Kidney epithelial cell (primary cell): ENCODE results near the gene TXNL4B. TPM values are rescaled to one million over a fixed set of nuclear protein-coding genes. Genes with fewer than 3 reads are reported as not detected.

ENCODE experiments used
- DNase-seq: peaks from one replicate; pipeline ENCODE4 v3.0.0-alpha.2; 2010; ENCODE audit warnings: low read depth
- H3K27me3 ChIP-seq: 2 replicates; pipeline ENCODE4 v1.6.0; 2011; ENCODE audit warnings: low read length; ENCODE audit not compliant: control insufficient read depth, insufficient read depth
- H3K36me3 ChIP-seq: 2 replicates; pipeline ENCODE4 v1.5.1; 2011; ENCODE audit warnings: low read length; ENCODE audit not compliant: control insufficient read depth, insufficient read depth
- H3K4me3 ChIP-seq: 2 replicates; pipeline ENCODE4 v1.5.1; 2011; ENCODE audit warnings: low read depth, mild to moderate bottlenecking, control low read depth, low read length
- CTCF ChIP-seq: IDR thresholded peaks from 2 replicates; pipeline ENCODE4 v1.5.1; 2011; ENCODE audit warnings: mild to moderate bottlenecking, moderate library complexity, low read length, control low read depth, inconsistent platforms; ENCODE audit not compliant: insufficient read depth, poor library complexity, severe bottlenecking
- total RNA-seq: library from RNA; depleted of rRNA; stranded (reverse); fragments of >200 nt; gene quantifications from 2 replicates; pipeline ENCODE4 v1.2.3, GENCODE V29; 2015

The TXNL4B gene
- total RNA-seq, 1 donor from 2014 or later: 11.7 TPM

- no peak for TF ChIP-seq CTCF
- H3K36me3 ChIP-seq: no peaks in the 10 kb centered on the region
- H3K4me3 ChIP-seq: no peak overlapping the region
- H3K27me3 ChIP-seq: peaks cover 1% of the 10 kb centered on the region
- DNase-seq: no peak
Observed at GRCh38 chr16:72050769-72051464, 42.5 kb downstream of the TXNL4B start.

- no peaks in the 10 kb centered on the region for H3K27me3 ChIP-seq
- no peak overlapping the region for H3K4me3 ChIP-seq
- no peaks in the 10 kb centered on the region for H3K36me3 ChIP-seq
- no peak for DNase-seq
- no peak for TF ChIP-seq CTCF
Observed at GRCh38 chr16:72049110-72049509, 44.3 kb downstream of the TXNL4B start.

GRCh38 chr16:72044825-72045359 is 48.5 kb downstream of the TXNL4B start:
- H3K27me3 ChIP-seq: no peaks in the 10 kb centered on the region
- TF ChIP-seq CTCF: no peak
- DNase-seq: no peak
- no peak overlapping the region for H3K4me3 ChIP-seq
- H3K36me3 ChIP-seq: no peaks in the 10 kb centered on the region

- Histone ChIP-seq H3K36me3 (no peaks in the 10 kb centered on the region), H3K4me3 (no peak overlapping the region), H3K27me3 (no peaks in the 10 kb centered on the region)
- no peak for TF ChIP-seq CTCF
- no peak for DNase-seq
Observed at GRCh38 chr16:72044296-72044695, 49.1 kb downstream of the TXNL4B start.

- H3K36me3 ChIP-seq: no peaks in the 10 kb centered on the region
- DNase-seq: no peak
- H3K4me3 ChIP-seq: no peak overlapping the region
- H3K27me3 ChIP-seq: no peaks in the 10 kb centered on the region
- TF ChIP-seq CTCF: no peak
Observed at GRCh38 chr16:72043539-72043938, 49.9 kb downstream of the TXNL4B start.

GRCh38 chr16:72043058-72043457 is 50.4 kb downstream of the TXNL4B start:
- no peak overlapping the region for H3K4me3 ChIP-seq
- no peak for DNase-seq
- no peaks in the 10 kb centered on the region for H3K36me3 ChIP-seq
- TF ChIP-seq CTCF: no peak
- no peaks in the 10 kb centered on the region for H3K27me3 ChIP-seq
